GM12874 (cell line): ENCODE measurements around the gene LIM2.

Source experiments
- TF ChIP-seq, protein P1 (sequence below): IDR thresholded peaks from 2 replicates; pipeline ENCODE4 v1.5.1; 2011; ENCODE audit warnings: low read depth, mild to moderate bottlenecking, control low read depth, low read length, moderate library complexity; ENCODE audit not compliant: insufficient read depth

Gene LIM2

GRCh38 chr19:51389143-51389542 is 1.4 kb upstream of the LIM2 start:
- TF ChIP-seq, protein P1, sequence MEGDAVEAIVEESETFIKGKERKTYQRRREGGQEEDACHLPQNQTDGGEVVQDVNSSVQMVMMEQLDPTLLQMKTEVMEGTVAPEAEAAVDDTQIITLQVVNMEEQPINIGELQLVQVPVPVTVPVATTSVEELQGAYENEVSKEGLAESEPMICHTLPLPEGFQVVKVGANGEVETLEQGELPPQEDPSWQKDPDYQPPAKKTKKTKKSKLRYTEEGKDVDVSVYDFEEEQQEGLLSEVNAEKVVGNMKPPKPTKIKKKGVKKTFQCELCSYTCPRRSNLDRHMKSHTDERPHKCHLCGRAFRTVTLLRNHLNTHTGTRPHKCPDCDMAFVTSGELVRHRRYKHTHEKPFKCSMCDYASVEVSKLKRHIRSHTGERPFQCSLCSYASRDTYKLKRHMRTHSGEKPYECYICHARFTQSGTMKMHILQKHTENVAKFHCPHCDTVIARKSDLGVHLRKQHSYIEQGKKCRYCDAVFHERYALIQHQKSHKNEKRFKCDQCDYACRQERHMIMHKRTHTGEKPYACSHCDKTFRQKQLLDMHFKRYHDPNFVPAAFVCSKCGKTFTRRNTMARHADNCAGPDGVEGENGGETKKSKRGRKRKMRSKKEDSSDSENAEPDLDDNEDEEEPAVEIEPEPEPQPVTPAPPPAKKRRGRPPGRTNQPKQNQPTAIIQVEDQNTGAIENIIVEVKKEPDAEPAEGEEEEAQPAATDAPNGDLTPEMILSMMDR: no peak

DNA sequence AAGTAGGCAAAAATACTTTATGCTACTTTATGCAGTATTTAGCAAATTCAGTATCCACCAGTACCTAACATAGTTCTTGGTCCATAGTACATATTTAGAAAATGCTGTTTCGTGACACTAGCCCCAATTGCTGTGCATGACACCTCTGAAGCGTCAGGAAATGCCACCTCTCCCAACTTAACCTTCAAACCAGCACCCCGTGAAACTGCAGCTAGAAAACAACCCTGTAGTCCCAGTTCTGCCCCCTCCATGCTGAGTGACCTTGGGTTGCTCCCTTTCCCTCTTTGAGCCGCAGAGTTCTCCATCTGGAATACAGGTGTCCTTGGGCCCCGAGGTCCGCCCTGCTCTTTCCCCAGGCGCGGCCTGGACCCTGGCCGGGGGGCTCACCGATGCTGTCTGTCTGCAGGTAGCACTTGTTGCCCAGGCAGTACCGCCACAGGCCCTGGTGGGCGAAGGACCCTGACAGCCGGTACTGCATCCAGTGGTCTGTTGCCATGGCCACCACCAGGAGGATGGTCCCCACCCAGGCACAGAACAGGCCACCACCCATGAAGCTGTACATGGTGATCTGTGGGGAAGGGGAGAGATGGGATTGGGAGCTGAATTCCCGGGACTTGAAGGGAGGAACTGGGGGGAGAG is 773 bp downstream of the LIM2 start:
- TF ChIP-seq, protein P1: no peak

- TF ChIP-seq, protein P1: no peak
These were observed 5.8 kb downstream of the LIM2 start for GRCh38 chr19:51382004-51382403.

GRCh38 chr19:51380379-51380778 is 7.4 kb downstream of the LIM2 start:
- TF ChIP-seq, protein P1: no peak

DNA sequence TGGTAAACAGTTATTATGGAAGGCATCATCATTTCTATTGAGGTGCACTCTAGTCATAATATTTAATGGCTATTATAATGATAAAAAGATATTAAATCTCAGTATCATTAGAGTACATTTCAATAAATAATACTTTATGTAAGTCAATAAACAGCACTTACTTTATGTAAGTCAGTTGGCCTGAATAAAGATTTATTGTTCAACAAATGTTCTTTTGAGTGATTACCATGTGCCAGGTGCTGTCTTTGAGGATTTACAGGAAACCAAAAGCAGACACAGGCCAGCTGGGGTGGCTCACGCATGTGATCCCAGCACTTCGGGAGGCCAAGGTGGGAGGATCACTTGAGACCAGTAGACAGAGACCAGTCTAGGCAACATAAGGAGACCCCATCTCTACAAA is 10.4 kb downstream of the LIM2 start:
- TF ChIP-seq, protein P1: no peak

DNA sequence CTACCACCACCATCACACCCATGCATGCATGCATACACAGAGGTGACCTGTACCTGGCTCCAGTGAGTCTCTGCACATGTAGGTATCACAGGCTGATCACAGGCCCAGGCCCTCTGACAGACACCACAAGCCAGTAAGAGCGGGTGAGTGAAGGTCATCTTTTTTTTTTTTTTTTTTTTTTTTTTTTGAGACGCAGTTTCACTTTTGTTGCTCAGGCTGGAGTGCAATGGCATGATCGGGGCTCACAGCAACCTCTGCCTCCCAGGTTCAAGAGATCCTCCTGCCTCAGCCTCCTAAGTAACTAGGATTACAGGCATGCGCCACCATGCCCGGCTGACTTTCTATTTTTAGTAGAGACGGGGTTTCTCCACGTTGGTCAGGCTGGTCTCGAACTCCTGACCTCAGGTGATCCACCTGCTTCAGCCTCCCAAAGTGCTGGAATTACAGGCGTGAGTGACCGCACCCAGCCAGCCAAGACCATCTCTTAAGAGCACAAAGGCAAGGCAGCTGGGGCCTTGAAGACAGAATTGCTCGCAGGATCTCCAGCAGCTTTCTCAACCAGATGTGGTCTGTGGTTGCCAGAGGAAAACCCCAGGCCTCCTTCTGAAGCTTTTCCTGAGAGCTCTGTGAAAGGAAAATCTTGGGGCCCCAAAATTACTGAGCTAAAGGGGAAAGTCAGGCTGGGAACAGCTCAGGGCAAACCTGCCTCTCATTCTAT is 12.1 kb downstream of the LIM2 start:
- TF ChIP-seq, protein P1: no peak

DNA sequence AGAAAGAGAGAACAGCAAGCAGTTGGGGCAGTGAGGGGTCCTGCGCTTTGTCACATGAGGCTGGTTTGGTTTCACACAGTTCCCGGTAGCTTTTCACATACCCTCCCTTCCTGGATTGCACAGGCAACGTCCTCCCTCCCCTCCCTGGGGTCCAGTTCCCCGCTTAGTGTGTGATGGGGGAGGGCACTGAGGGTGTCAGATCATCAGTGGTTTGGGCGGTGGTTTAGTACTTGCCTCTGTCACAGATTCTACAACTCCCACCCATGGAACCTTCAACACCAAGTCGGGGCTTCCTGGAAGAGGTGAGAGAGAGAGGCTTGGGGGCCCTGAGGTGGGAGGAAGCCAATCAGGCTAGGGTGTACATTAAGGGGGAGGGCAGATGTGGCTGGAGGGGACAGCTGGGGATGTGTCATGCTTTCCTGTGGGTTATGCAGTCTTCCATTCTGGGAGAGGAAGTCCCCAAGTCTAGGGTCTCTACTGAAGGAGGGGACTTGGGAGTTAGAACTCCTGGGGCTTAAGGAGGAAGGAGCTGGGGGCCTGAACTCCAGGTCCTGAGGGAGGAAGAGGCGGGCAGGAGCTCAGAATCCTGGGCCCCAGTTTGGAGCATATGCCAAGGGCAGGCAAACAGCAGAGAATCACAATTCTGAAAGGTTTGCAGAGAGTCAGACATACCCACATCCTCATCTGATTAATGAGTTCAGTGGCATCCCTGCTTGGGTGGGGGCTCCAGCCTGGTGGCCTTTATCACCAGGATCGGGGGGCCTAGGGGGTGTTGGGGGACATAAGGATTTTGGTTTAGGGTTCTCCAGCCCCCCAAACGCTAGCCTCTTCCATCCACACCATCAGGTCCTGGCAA is 14.9 kb downstream of the LIM2 start, which contains the start of gene NKG7:
Gene NKG7, minus strand, starts transcription at position 6 of the 856 bp plus-strand sequence. CDS start 119 bp downstream, outside the sequence.
- TF ChIP-seq, protein P1: no peak
